SK-N-SH treated with all-trans-retinoic acid at 6 μM for 48 hours (cell line): ENCODE data around the gene LYL1.

Source experiments
- ARNTL ChIP-seq: fragments of 450-650 bp; formaldehyde crosslinking; IDR thresholded peaks from 2 replicates; pipeline ENCODE4 v1.5.0; 2020; ENCODE audit warnings: low read depth, mild to moderate bottlenecking, moderate library complexity, borderline replicate concordance
- CREB5 ChIP-seq: fragments of 250-450 bp; sonication (Bioruptor Pico); IDR thresholded peaks from 2 replicates; pipeline ENCODE4 v1.5.1; 2020; ENCODE audit warnings: low read depth, mild to moderate bottlenecking, moderate library complexity
- CSRNP3 ChIP-seq: fragments of 250-450 bp; sonication (Bioruptor Pico); IDR thresholded peaks from 2 replicates; pipeline ENCODE4 v1.5.1; 2021; ENCODE audit warnings: mild to moderate bottlenecking, moderate library complexity
- ISL1 ChIP-seq: fragments of 250-450 bp; sonication (Bioruptor Pico); IDR thresholded peaks from 2 replicates; pipeline ENCODE4 v2.1.2; 2022; ENCODE audit warnings: mild to moderate bottlenecking, moderate library complexity
- OSR1 ChIP-seq: fragments of 250-450 bp; sonication (Bioruptor Pico); IDR thresholded peaks from 2 replicates; pipeline ENCODE4 v1.8.0; 2022; ENCODE audit warnings: moderate library complexity, mild to moderate bottlenecking, inconsistent platforms
- PATZ1 ChIP-seq: fragments of 250-450 bp; sonication (Bioruptor Pico); IDR thresholded peaks from 2 replicates; pipeline ENCODE4 v1.8.0; 2020; ENCODE audit warnings: mild to moderate bottlenecking, moderate library complexity, borderline replicate concordance
- POU6F1 ChIP-seq: fragments of 250-450 bp; sonication (Bioruptor Pico); IDR thresholded peaks from 2 replicates; pipeline ENCODE4 v1.8.0; 2021; ENCODE audit warnings: low read depth, mild to moderate bottlenecking, moderate library complexity, borderline replicate concordance
- PPARA ChIP-seq: fragments of 250-450 bp; sonication (Bioruptor Pico); IDR thresholded peaks from 2 replicates; pipeline ENCODE4 v1.5.0; 2020; ENCODE audit warnings: mild to moderate bottlenecking, borderline replicate concordance
- RARB ChIP-seq: fragments of 250-450 bp; sonication (Bioruptor Pico); IDR thresholded peaks from 2 replicates; pipeline ENCODE4 v1.8.0; 2021; ENCODE audit warnings: mild to moderate bottlenecking, moderate library complexity
- TCF4 ChIP-seq: fragments of 250-450 bp; sonication (Bioruptor Pico); IDR thresholded peaks from 2 replicates; pipeline ENCODE4 v1.8.0; 2021; ENCODE audit warnings: mild to moderate bottlenecking, moderate library complexity, borderline replicate concordance
- TOX ChIP-seq: fragments of 250-450 bp; sonication (Bioruptor Pico); IDR thresholded peaks from 2 replicates; pipeline ENCODE4 v1.8.0; 2021; ENCODE audit warnings: mild to moderate bottlenecking, moderate library complexity, borderline replicate concordance
- ZC3H10 ChIP-seq: fragments of 250-450 bp; sonication (Bioruptor Pico); IDR thresholded peaks from 2 replicates; pipeline ENCODE4 v1.5.1; 2021; ENCODE audit warnings: mild to moderate bottlenecking, moderate library complexity
- ZFP3 ChIP-seq: fragments of 250-450 bp; sonication (Bioruptor Pico); IDR thresholded peaks from 2 replicates; pipeline ENCODE4 v1.5.0; 2020; ENCODE audit warnings: mild to moderate bottlenecking, moderate library complexity
- ZNF565 ChIP-seq: fragments of 450-650 bp; formaldehyde crosslinking; conservative IDR thresholded peaks from 2 replicates; pipeline ENCODE4 v1.5.0; 2020; ENCODE audit warnings: low read depth, mild to moderate bottlenecking, moderate library complexity

GRCh38 chr19:13069415-13070359 lies 33.0 kb downstream of the LYL1 start:
- TF ChIP-seq POU6F1 (CRISPR knock-in tag), result no peak
- no peak for TF ChIP-seq PATZ1 (CRISPR knock-in tag)
- TF ChIP-seq PPARA (CRISPR knock-in tag), result no peak
- no peak for TF ChIP-seq ZFP3 (CRISPR knock-in tag)
- no peak for TF ChIP-seq ZC3H10 (CRISPR knock-in tag)
- TF ChIP-seq ARNTL (CRISPR knock-in tag), result no peak
- no peak for TF ChIP-seq ISL1 (CRISPR knock-in tag)
- no peak for TF ChIP-seq RARB (CRISPR knock-in tag)
- TF ChIP-seq CREB5, result no peak
- peak; percentile 72; the same call in 1 of the 2 replicates for TF ChIP-seq TCF4 (CRISPR knock-in tag)
- TF ChIP-seq OSR1 (CRISPR knock-in tag), result no peak
- no peak for TF ChIP-seq TOX
- TF ChIP-seq ZNF565, result no peak
- no peak for TF ChIP-seq CSRNP3 (CRISPR knock-in tag)
